Vagina (tissue), 2 donors: Measurements from ENCODE around the gene CHCT1. TPM values are rescaled to one million over a fixed set of nuclear protein-coding genes. Genes with fewer than 3 reads are reported as not detected.

ENCODE experiments used
- DNase-seq, 2 donors: peaks; one replicate each; pipeline ENCODE4 v3.0.0-alpha.2; 2017; ENCODE audit errors: extremely low spot score in 2 of 2
- H3K27ac ChIP-seq: fragments of 200-600 bp; sonication (generic); one replicate; pipeline ENCODE4 v1.5.1; 2019
- H3K27me3 ChIP-seq: fragments of 200-600 bp; sonication (generic); one replicate; pipeline ENCODE4 v1.5.1; 2019
- H3K36me3 ChIP-seq, 2 donors: fragments of 200-600 bp; sonication (generic); one replicate each; pipeline ENCODE4 v1.5.1; 2017 to 2019
- H3K4me1 ChIP-seq: fragments of 200-600 bp; sonication (generic); one replicate; pipeline ENCODE4 v1.5.1; 2019
- H3K4me3 ChIP-seq, 2 donors: fragments of 200-600 bp; sonication (generic); 1 replicate in 1 of 2; 2 replicates in 1 of 2; pipeline ENCODE4 v1.5.1; 2016 to 2019
- H3K9me3 ChIP-seq: fragments of 200-600 bp; sonication (generic); one replicate; pipeline ENCODE4 v1.5.1; 2019
- CTCF ChIP-seq, 3 experiments: fragments of 450-650 bp in 2 of 3; fragments of 200-600 bp in 1 of 3; sonication (generic) in 1 of 3; IDR thresholded peaks; one replicate each; pipeline ENCODE4 v1.5.1; 2017 to 2019; ENCODE audit warnings: antibody characterized with exemption in 3 of 3, mild to moderate bottlenecking in 2 of 3, moderate library complexity in 2 of 3
- POLR2A ChIP-seq, 2 donors: fragments of 450-650 bp; IDR thresholded peaks; one replicate each; pipeline ENCODE4 v1.6.1; 2017; ENCODE audit warnings: antibody characterized with exemption in 2 of 2, mild to moderate bottlenecking in 2 of 2, moderate library complexity in 2 of 2
- intact Hi-C: fragments of 100-400 bp; cut with DNase I; formaldehyde crosslinking; loops from one replicate; pipeline ENCODE4 v1.15.1; 2023
- total RNA-seq: library from RNA; depleted of rRNA; stranded (reverse); fragments of >200 nt; gene quantifications from one replicate; pipeline ENCODE4 v1.2.3, GENCODE V29; 2016

CHCT1 gene
- total RNA-seq, 1 donor from 2014 or later = not detected

- intact Hi-C loops = no loop called here
- Histone ChIP-seq H3K4me1 (peaks cover 12% of the 10 kb centered on the region), H3K27ac (no peak overlapping the region), H3K4me3 (no peak overlapping the region), H3K36me3 (peaks cover 0 to 7% of the 10 kb centered on the region in 2 donors), H3K9me3 (no peaks in the 10 kb centered on the region), H3K27me3 (no peaks in the 10 kb centered on the region)
- DNase-seq = no peak
- TF ChIP-seq CTCF (IDR thresholded peaks at IDR 0.05) = no peak
- TF ChIP-seq POLR2A (IDR thresholded peaks at IDR 0.05) = no peak
Observed at GRCh38 chr17:60473788-60474187, 51.5 kb downstream of the CHCT1 start.

Other genes starting within 250 kb of the CHCT1 start
- 63.6 TPM for gene USP32, start 30.4 kb upstream of the CHCT1 start, total RNA-seq
- 23.6 TPM for gene APPBP2, start 103.8 kb downstream of the CHCT1 start, total RNA-seq
- 9.8 TPM for gene PPM1D, start 177.7 kb downstream of the CHCT1 start, total RNA-seq